HepG2 (cell line): ENCODE results near the gene TAAR5. TPM values are rescaled to one million over a fixed set of nuclear protein-coding genes. Genes with fewer than 3 reads are reported as not detected.

ENCODE experiments used
- ATAC-seq: fragments of 200-7000 bp; cut with Tn5 transposase; 3 replicates; pipeline ENCODE4 v1.9.1; 2020; ENCODE audit warnings: mild to moderate bottlenecking, moderate library complexity
- Bru-seq: library from RNA; stranded (reverse); fragments of 400-500 nt; gene quantifications from one replicate; lab custom pipeline; 2021; lab: Mats Ljungman, UMichigan
- BruChase-seq, 2 experiments: library from RNA; stranded (reverse); fragments of 400-500 nt; gene quantifications; one replicate each; lab custom pipeline; 2021; lab: Mats Ljungman, UMichigan
- BruUV-seq: library from RNA; stranded (reverse); fragments of 400-500 nt; replicated peaks from 2 replicates; lab custom pipeline; 2021; lab: Mats Ljungman, UMichigan
- CTCF ChIA-PET: fragments of 300-600 bp; formaldehyde crosslinking; extraction: SDS; loops from one replicate; lab custom pipeline; 2021; ENCODE audit warnings: low total read pairs, inconsistent platforms, low intra/inter-chr PET ratio; lab: Yijun Ruan, JAX
- POLR2A ChIA-PET: fragments of 350-600 bp; sonication (Branson Sonifier 250); formaldehyde crosslinking; loops from one replicate; lab custom pipeline; 2020; ENCODE audit warnings: antibody characterized with exemption, inconsistent platforms; lab: Yijun Ruan, JAX
- DNase-seq: peaks from one replicate; pipeline ENCODE4 v3.0.0-alpha.2; 2015; ENCODE audit warnings: low spot score
- FAIRE-seq: peaks from 3 replicates; lab custom pipeline; 2011; peaks lifted over from hg19 to GRCh38; lab: Jason Lieb, UNC
- H2AFZ ChIP-seq: one replicate; pipeline ENCODE4 v1.6.1; 2011; ENCODE audit warnings: low read length, inconsistent platforms
- H3K27ac ChIP-seq: fragments of 300-600 bp; 3 replicates; pipeline ENCODE4 v1.8.0; 2011; ENCODE audit warnings: mixed run types, mild to moderate bottlenecking, mixed read lengths, low read length, inconsistent platforms; ENCODE audit not compliant: insufficient read depth; ENCODE audit errors: extremely low read length
- H3K27me3 ChIP-seq, 2 experiments: fragments of 200-600 bp in 1 of 2; 2 replicates in 1 of 2; 3 replicates in 1 of 2; pipeline versions ENCODE4 v1.6.0 to v1.8.0; 2011; ENCODE audit warnings: low read length in 2 of 2, mild to moderate bottlenecking in 2 of 2, moderate library complexity in 2 of 2, inconsistent platforms in 1 of 2; ENCODE audit not compliant: insufficient read depth in 2 of 2, control insufficient read depth in 1 of 2
- H3K36me3 ChIP-seq, 2 experiments: fragments of 200-600 bp in 1 of 2; replicated peaks in 1 of 2; 2 replicates in 1 of 2; 3 replicates in 1 of 2; pipeline versions ENCODE4 v1.5.1 to v1.8.0; 2011; ENCODE audit warnings: low read length in 2 of 2, inconsistent platforms in 1 of 2; ENCODE audit not compliant: insufficient read depth in 2 of 2, control insufficient read depth in 1 of 2
- H3K4me1 ChIP-seq: 2 replicates; pipeline ENCODE4 v1.5.1; 2012; ENCODE audit warnings: low read length, inconsistent platforms; ENCODE audit not compliant: insufficient read depth
- H3K4me2 ChIP-seq: 2 replicates; pipeline ENCODE4 v1.6.0; 2011; ENCODE audit warnings: low read depth, low read length, inconsistent platforms
- H3K4me3 ChIP-seq, 3 experiments: fragments of 200-600 bp in 1 of 3; sonication (generic), shearing (Covaris generic) in 1 of 3; replicated peaks in 1 of 3; 2 replicates each; pipeline ENCODE4 v1.5.1; 2011 to 2016; ENCODE audit warnings: low read length in 3 of 3, inconsistent platforms in 2 of 3, low read depth in 2 of 3, mild to moderate bottlenecking in 2 of 3, control low read depth in 1 of 3, mixed read lengths in 1 of 3; ENCODE audit not compliant: insufficient read depth in 1 of 3
- H3K79me2 ChIP-seq: one replicate; pipeline ENCODE4 v1.6.1; 2011; ENCODE audit warnings: low read length, inconsistent platforms; ENCODE audit not compliant: insufficient read depth
- H3K9ac ChIP-seq: 2 replicates; pipeline ENCODE4 v1.6.0; 2011; ENCODE audit warnings: mild to moderate bottlenecking, low read depth, low read length, inconsistent platforms; ENCODE audit not compliant: insufficient read depth
- H3K9me3 ChIP-seq: 2 replicates; pipeline ENCODE4 v1.5.1; 2012; ENCODE audit warnings: mild to moderate bottlenecking, low read length
- H4K20me1 ChIP-seq: 2 replicates; pipeline ENCODE4 v1.6.0; 2011; ENCODE audit warnings: inconsistent platforms, mild to moderate bottlenecking, low read length, moderate library complexity; ENCODE audit not compliant: insufficient read depth
- FIP1L1 ChIP-seq: fragments of 200-400 bp; formaldehyde crosslinking; IDR thresholded peaks from 2 replicates; pipeline ENCODE4 v1.6.1; 2018; ENCODE audit warnings: low read depth, mild to moderate bottlenecking, low read length, moderate library complexity, borderline replicate concordance; ENCODE audit not compliant: insufficient read depth
- HDAC2 ChIP-seq: sonication (generic); formaldehyde crosslinking; IDR thresholded peaks from 2 replicates; pipeline ENCODE4 v1.4.0; 2020; ENCODE audit warnings: missing genetic modification reagents
- MXD3 ChIP-seq: IDR thresholded peaks from 2 replicates; pipeline ENCODE4 v1.6.1; 2016; ENCODE audit warnings: mild to moderate bottlenecking, missing biosample characterization, missing genetic modification reagents
- ZFP36L2 ChIP-seq: sonication (generic); formaldehyde crosslinking; IDR thresholded peaks from 2 replicates; pipeline ENCODE4 v1.4.0; 2020; ENCODE audit warnings: missing genetic modification reagents
- ZNF549 ChIP-seq: sonication (generic); formaldehyde crosslinking; IDR thresholded peaks from 2 replicates; pipeline ENCODE4 v1.5.0; 2020; ENCODE audit warnings: missing genetic modification reagents
- WGBS: methylation state at CpG from one replicate; pipeline ENCODE4 v1.1.6; 2017; ENCODE audit warnings: low lambda C conversion rate; 5-methylcytosine and 5-hydroxymethylcytosine counted together
- in situ Hi-C: cut with HindIII; loops from 2 replicates; pipeline ENCODE4 v1.10.0; 2017; ENCODE audit warnings: low pct_unique_long_range_greater_than_20kb; ENCODE audit not compliant: extremely low pct_ligation_motif_present
- intact Hi-C: fragments of 100-400 bp; cut with micrococcal nuclease; formaldehyde crosslinking; loops from one replicate; pipeline ENCODE4 v1.10.0; 2022; ENCODE audit not compliant: unreplicated experiment
- long read RNA-seq, 2 experiments: library from RNA in 1 of 2; library from polyadenylated mRNA in 1 of 2; stranded (forward) in 1 of 2; unstranded in 1 of 2; transcript quantifications; one replicate each; pipeline ENCODE4 v2.0.0, GENCODE V29; 2019 to 2022
- polyA minus RNA-seq, 3 experiments: library from RNA; depleted of rRNA, polyadenylated mRNA; stranded (reverse); fragments of >200 nt; gene quantifications; 2 replicates each; pipeline ENCODE4 v1.2.3, GENCODE V29; 2011; ENCODE audit warnings: low replicate concordance in 1 of 3
- polyA plus RNA-seq, 8 experiments: library from polyadenylated mRNA; depleted of rRNA in 3 of 8; stranded (reverse) in 7 of 8; unstranded in 1 of 8; fragments of >200 nt; fragmentation: Illumina TruSeq in 4 of 8; extraction: Trizol in 4 of 8; gene quantifications; 2 replicates each; pipeline versions ENCODE4 v1.2.1 to v1.2.3, GENCODE V29; 2011 to 2016; ENCODE audit warnings: low read depth in 4 of 8, missing spikeins in 1 of 8, mixed read lengths in 1 of 8; ENCODE audit not compliant: insufficient read depth in 1 of 8
- total RNA-seq, 5 experiments: library from RNA; depleted of rRNA; stranded (reverse); fragments of >200 nt; fragmentation: Illumina TruSeq; extraction: Trizol; gene quantifications; 2 replicates each; pipeline ENCODE4 v1.2.3, GENCODE V29; 2016; ENCODE audit warnings: low read depth in 1 of 5
- TF ChIP-seq, protein P1 (sequence below): sonication (generic); formaldehyde crosslinking; IDR thresholded peaks from 2 replicates; pipeline ENCODE4 v1.5.0; 2020; ENCODE audit warnings: mild to moderate bottlenecking, missing genetic modification reagents, borderline replicate concordance
- TF ChIP-seq, protein P2 (sequence below): sonication (generic); formaldehyde crosslinking; IDR thresholded peaks from 2 replicates; pipeline ENCODE4 v1.4.0; 2020; ENCODE audit warnings: missing genetic modification reagents, low read depth, mild to moderate bottlenecking, borderline replicate concordance
- TF ChIP-seq, protein P3 (sequence below), 2 experiments: IDR thresholded peaks; 2 replicates each; pipeline ENCODE4 v1.6.1; 2011 to 2012; ENCODE audit warnings: low read length in 2 of 2, borderline replicate concordance in 1 of 2, low read depth in 1 of 2, mild to moderate bottlenecking in 1 of 2, moderate library complexity in 1 of 2

Gene TAAR5
- total RNA-seq (2016; rRNA removed; fragmentation: Illumina TruSeq; extraction: Trizol) = not detected in 2 replicates
- total RNA-seq (2016; cell fraction: cytosol; rRNA removed; fragmentation: Illumina TruSeq; extraction: Trizol; ENCODE audit: low read depth) = not detected in 2 replicates
- total RNA-seq (2016; cell fraction: insoluble cytoplasmic fraction; rRNA removed; fragmentation: Illumina TruSeq; extraction: Trizol) = not detected in 2 replicates
- total RNA-seq (2016; cell fraction: membrane; rRNA removed; fragmentation: Illumina TruSeq; extraction: Trizol) = not detected in 2 replicates
- not detected in 2 replicates for total RNA-seq (2016; cell fraction: nucleus; rRNA removed; fragmentation: Illumina TruSeq; extraction: Trizol)
- polyA plus RNA-seq (2011; rRNA removed) = not detected in 2 replicates
- not detected in 2 replicates for polyA plus RNA-seq (2011; cell fraction: cytosol; rRNA removed)
- not detected in 2 replicates for polyA plus RNA-seq (2011; cell fraction: nucleus; rRNA removed)
- not detected in 2 replicates for polyA plus RNA-seq (2012)
- not detected in 2 replicates for polyA plus RNA-seq (2016; cell fraction: cytosol; fragmentation: Illumina TruSeq; extraction: Trizol; ENCODE audit: low read depth)
- not detected in 2 replicates for polyA plus RNA-seq (2016; cell fraction: insoluble cytoplasmic fraction; fragmentation: Illumina TruSeq; extraction: Trizol; ENCODE audit: low read depth)
- not detected in 2 replicates for polyA plus RNA-seq (2016; cell fraction: membrane; fragmentation: Illumina TruSeq; extraction: Trizol; ENCODE audit: low read depth)
- not detected in 2 replicates for polyA plus RNA-seq (2016; cell fraction: nucleus; fragmentation: Illumina TruSeq; extraction: Trizol; ENCODE audit: insufficient read depth, low read depth)
- polyA minus RNA-seq (2011; rRNA and poly(A)+ RNA removed; ENCODE audit: low replicate concordance) = not detected in 2 replicates
- polyA minus RNA-seq (2011; cell fraction: cytosol; rRNA and poly(A)+ RNA removed) = not detected in 2 replicates
- polyA minus RNA-seq (2011; cell fraction: nucleus; rRNA and poly(A)+ RNA removed) = not detected in 2 replicates
- Bru-seq, nascent RNA = not detected
- BruChase-seq, experiment 1, labeled RNA remaining after a 6-hour chase = not detected
- BruChase-seq, experiment 2, labeled RNA remaining after a 2-hour chase = not detected
- long read RNA-seq, experiment 1 = 0 reads
- long read RNA-seq, experiment 2 = 0 reads

DNA sequence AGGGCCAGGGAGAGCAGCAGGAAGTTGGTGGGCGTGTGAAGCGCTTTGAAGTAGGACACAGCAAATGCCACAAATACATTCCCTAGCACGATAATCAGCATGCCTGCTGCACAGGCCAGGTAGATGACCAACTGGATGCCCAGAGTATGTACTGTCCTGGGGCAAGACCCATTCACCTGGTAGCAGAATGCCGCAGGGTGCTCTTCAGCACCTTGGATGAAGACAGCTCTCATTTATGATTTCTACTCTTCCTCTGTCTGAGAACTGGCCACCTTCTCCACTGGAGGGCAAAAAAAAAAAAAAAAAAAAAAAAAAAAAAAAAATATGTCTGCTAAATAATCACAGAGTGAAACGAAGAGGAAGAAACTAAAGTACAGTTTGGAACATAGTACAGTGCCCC, at the start of gene TAAR5:
Gene TAAR5 (minus strand): TSS at position 288 of the 400 bp plus-strand sequence. CDS start 55 bp downstream, at position 233.
- H3K4me2 ChIP-seq = no peak within 1 kb of the TSS
- DNase-seq (no peak), ATAC-seq (peak; percentile 55), FAIRE-seq (no peak)
- no peaks in the 10 kb centered on the region for H3K27me3 ChIP-seq
- intact Hi-C loops = no loop called here
- no peaks in the 10 kb centered on the region for H3K9me3 ChIP-seq
- no peaks in the 10 kb centered on the region for H3K36me3 ChIP-seq
- no peak within 1 kb of the TSS for H3K4me3 ChIP-seq
- ChIA-PET POLR2A (no interaction called here), CTCF (no interaction called here)
- TF ChIP-seq ZNF549 (CRISPR knock-in tag) (no peak), ZFP36L2 (CRISPR knock-in tag) (no peak), FIP1L1 (no peak), HDAC2 (CRISPR knock-in tag) (no peak), MXD3 (CRISPR knock-in tag) (no peak)
- TF ChIP-seq, protein P1, sequence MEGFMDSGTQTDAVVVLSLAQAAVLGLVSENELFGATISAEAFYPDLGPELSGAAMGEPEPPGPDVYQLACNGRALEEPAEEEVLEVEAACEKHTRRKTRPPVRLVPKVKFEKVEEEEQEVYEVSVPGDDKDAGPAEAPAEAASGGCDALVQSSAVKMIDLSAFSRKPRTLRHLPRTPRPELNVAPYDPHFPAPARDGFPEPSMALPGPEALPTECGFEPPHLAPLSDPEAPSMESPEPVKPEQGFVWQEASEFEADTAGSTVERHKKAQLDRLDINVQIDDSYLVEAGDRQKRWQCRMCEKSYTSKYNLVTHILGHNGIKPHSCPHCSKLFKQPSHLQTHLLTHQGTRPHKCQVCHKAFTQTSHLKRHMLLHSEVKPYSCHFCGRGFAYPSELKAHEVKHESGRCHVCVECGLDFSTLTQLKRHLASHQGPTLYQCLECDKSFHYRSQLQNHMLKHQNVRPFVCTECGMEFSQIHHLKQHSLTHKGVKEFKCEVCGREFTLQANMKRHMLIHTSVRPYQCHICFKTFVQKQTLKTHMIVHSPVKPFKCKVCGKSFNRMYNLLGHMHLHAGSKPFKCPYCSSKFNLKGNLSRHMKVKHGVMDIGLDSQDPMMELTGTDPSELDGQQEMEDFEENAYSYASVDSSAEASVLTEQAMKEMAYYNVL (CRISPR knock-in tag) = no peak
- TF ChIP-seq, protein P2, sequence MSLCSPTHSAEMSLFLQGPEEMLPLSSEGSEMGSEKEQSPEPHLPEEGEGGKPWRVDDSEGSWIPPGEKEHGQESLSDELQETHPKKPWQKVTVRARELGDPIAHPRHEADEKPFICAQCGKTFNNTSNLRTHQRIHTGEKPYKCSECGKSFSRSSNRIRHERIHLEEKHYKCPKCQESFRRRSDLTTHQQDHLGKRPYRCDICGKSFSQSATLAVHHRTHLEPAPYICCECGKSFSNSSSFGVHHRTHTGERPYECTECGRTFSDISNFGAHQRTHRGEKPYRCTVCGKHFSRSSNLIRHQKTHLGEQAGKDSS (CRISPR knock-in tag) = no peak
- TF ChIP-seq, protein P3, sequence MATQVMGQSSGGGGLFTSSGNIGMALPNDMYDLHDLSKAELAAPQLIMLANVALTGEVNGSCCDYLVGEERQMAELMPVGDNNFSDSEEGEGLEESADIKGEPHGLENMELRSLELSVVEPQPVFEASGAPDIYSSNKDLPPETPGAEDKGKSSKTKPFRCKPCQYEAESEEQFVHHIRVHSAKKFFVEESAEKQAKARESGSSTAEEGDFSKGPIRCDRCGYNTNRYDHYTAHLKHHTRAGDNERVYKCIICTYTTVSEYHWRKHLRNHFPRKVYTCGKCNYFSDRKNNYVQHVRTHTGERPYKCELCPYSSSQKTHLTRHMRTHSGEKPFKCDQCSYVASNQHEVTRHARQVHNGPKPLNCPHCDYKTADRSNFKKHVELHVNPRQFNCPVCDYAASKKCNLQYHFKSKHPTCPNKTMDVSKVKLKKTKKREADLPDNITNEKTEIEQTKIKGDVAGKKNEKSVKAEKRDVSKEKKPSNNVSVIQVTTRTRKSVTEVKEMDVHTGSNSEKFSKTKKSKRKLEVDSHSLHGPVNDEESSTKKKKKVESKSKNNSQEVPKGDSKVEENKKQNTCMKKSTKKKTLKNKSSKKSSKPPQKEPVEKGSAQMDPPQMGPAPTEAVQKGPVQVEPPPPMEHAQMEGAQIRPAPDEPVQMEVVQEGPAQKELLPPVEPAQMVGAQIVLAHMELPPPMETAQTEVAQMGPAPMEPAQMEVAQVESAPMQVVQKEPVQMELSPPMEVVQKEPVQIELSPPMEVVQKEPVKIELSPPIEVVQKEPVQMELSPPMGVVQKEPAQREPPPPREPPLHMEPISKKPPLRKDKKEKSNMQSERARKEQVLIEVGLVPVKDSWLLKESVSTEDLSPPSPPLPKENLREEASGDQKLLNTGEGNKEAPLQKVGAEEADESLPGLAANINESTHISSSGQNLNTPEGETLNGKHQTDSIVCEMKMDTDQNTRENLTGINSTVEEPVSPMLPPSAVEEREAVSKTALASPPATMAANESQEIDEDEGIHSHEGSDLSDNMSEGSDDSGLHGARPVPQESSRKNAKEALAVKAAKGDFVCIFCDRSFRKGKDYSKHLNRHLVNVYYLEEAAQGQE (IDR thresholded peaks at IDR 0.05; ENCODE audit: borderline replicate concordance in 1 of 2, low read depth in 1 of 2, low read length in 2 of 2) = peak in 1 of 2 experiments; percentile 41; a peak in 1 of 4 replicates
- no peaks in the 10 kb centered on the region for H3K79me2 ChIP-seq
- H2AFZ ChIP-seq = no peak within 1 kb of the TSS
- in situ Hi-C loops = no loop called here
- no TSS peak for BruUV-seq
- H3K9ac ChIP-seq = no peak within 1 kb of the TSS
- 31% methylated on average over 4 of the region's 5 CpGs for WGBS
- H3K27ac ChIP-seq = no peak within 1 kb of the TSS
- no peaks in the 10 kb centered on the region for H4K20me1 ChIP-seq
- no peaks in the 10 kb centered on the region for H3K4me1 ChIP-seq
